ENCODE data around the gene FANCF. TPM values are rescaled to one million over a fixed set of nuclear protein-coding genes. Genes with fewer than 3 reads are reported as not detected.

FANCF gene
- total RNA-seq: 17.4 to 18.2 TPM (median 17.4 TPM) in 3 replicates

DNA sequence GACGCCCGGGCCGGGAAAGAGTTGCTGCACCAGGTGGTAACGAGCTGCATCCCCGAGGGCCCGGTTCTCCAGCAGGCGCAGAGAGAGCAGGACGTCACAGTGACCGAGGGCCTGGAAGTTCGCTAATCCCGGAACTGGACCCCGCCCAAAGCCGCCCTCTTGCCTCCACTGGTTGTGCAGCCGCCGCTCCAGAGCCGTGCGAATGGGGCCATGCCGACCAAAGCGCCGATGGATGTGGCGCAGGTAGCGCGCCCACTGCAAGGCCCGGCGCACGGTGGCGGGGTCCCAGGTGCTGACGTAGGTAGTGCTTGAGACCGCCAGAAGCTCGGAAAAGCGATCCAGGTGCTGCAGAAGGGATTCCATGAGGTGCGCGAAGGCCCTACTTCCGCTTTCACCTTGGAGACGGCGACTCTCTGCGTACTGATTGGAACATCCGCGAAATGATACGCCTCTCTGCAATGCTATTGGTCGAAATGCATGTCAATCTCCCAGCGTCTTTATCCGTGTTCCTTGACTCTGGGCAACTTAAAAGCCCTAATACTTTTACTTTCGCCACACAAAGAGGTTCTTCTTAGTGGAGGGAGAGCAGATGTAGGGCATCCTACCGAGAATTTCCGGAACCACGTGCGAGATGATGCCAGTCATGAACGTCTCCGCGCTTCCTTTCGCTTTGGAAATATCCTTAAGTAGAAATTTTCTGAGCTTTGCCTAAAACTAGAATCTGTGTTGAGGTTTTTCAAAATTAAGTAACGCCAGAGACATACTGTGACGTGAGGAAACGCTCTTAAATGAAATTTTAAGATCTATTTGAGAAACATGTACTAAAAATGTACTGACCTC, at the start of gene FANCF:
Gene FANCF, minus strand, starts transcription at position 376 of the 840 bp plus-strand sequence. Its CDS starts 13 bp downstream, at position 363.
- peaks cover 10% of the 10 kb centered on the region for H3K9me3 Mint-ChIP-seq
- no peaks in the 10 kb centered on the region for H3K27me3 Mint-ChIP-seq (ENCODE audit: low read depth)
- peak; percentile 81 to 90 for DNase-seq (ENCODE audit: low spot score in 2 of 2, unreplicated experiment in 2 of 2)
- H3K36me3 Mint-ChIP-seq: peaks cover 6% of the 10 kb centered on the region
- no peak for TF ChIP-seq CTCF (IDR thresholded peaks at IDR 0.05; ENCODE audit: unreplicated experiment)
- peaks cover 34% of the 10 kb centered on the region for H3K4me1 Mint-ChIP-seq
- H3K27ac Mint-ChIP-seq: peak within 1 kb of the TSS; percentile 100
- H3K4me3 Mint-ChIP-seq: peak within 1 kb of the TSS; percentile 99

GRCh38 chr11:22674470-22675439, 49.1 kb upstream of the FANCF start:
- Mint-ChIP-seq H3K27me3 (ENCODE audit: low read depth) (peaks cover 4% of the 10 kb centered on the region), H3K27ac (peak overlapping the region; percentile 47), H3K4me1 (peaks cover 43% of the 10 kb centered on the region), H3K36me3 (no peaks in the 10 kb centered on the region), H3K9me3 (no peaks in the 10 kb centered on the region), H3K4me3 (no peak overlapping the region)
- no peak for DNase-seq (ENCODE audit: low spot score in 2 of 2, unreplicated experiment in 2 of 2)
- TF ChIP-seq CTCF (IDR thresholded peaks at IDR 0.05; ENCODE audit: unreplicated experiment): no peak

DNA sequence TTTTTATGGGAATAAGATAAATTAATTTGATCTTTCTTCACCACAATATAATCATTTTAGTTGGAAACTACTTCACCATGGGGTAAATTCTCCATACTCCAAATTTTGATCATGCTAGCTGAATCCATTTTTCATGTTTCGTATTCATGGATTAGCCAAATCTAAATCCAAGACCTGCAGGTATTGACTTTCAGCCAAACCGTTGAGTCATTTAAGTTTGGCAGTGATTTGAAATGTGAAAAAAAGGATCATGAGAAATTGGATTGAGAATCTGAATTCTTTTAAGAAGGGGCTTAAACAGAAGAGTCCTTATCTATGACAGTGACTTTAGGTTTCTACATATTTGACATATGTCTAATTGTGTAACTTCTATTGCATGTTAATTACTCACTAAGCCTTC, 46.1 kb upstream of the FANCF start:
- no peak overlapping the region for H3K4me3 Mint-ChIP-seq
- TF ChIP-seq CTCF (IDR thresholded peaks at IDR 0.05; ENCODE audit: unreplicated experiment): no peak
- no peaks in the 10 kb centered on the region for H3K9me3 Mint-ChIP-seq
- DNase-seq (ENCODE audit: low spot score in 2 of 2, unreplicated experiment in 2 of 2): no peak
- H3K4me1 Mint-ChIP-seq: peaks cover 44% of the 10 kb centered on the region
- peaks cover 12% of the 10 kb centered on the region for H3K27me3 Mint-ChIP-seq (ENCODE audit: low read depth)
- H3K27ac Mint-ChIP-seq: no peak overlapping the region
- no peaks in the 10 kb centered on the region for H3K36me3 Mint-ChIP-seq

DNA sequence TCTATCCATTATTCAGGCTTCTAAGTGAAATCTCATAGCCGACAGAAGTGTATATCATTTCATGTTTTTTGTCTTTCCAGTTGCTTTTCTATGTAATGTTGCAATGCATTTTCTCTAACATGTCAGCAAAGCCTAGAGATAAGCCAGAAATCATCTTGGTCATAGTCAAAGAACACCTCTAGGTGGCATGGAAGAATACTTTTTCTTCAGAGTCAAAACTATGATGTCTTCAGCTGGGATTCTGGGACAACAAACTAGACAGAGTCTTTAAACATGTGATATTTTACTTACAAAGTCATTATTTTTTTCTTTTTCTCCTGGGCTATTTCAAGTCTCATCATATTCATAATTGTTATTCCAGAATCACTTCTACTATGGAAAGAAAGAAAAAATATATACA, 45.2 kb upstream of the FANCF start:
- H3K36me3 Mint-ChIP-seq: no peaks in the 10 kb centered on the region
- DNase-seq (ENCODE audit: low spot score in 2 of 2, unreplicated experiment in 2 of 2): no peak
- TF ChIP-seq CTCF (IDR thresholded peaks at IDR 0.05; ENCODE audit: unreplicated experiment): peak; percentile 28

GRCh38 chr11:22669368-22669767, 43.7 kb upstream of the FANCF start:
- H3K27ac Mint-ChIP-seq: no peak overlapping the region
- peaks cover 40% of the 10 kb centered on the region for H3K4me1 Mint-ChIP-seq
- no peaks in the 10 kb centered on the region for H3K9me3 Mint-ChIP-seq
- no peak overlapping the region for H3K4me3 Mint-ChIP-seq
- no peak for TF ChIP-seq CTCF (IDR thresholded peaks at IDR 0.05; ENCODE audit: unreplicated experiment)
- no peak for DNase-seq (ENCODE audit: low spot score in 2 of 2, unreplicated experiment in 2 of 2)
- no peaks in the 10 kb centered on the region for H3K36me3 Mint-ChIP-seq
- H3K27me3 Mint-ChIP-seq (ENCODE audit: low read depth): peaks cover 12% of the 10 kb centered on the region

More for the DNA sequence above, 45.2 kb upstream of the FANCF start:
- no peak overlapping the region for H3K4me3 Mint-ChIP-seq
- H3K9me3 Mint-ChIP-seq: no peaks in the 10 kb centered on the region
- peaks cover 12% of the 10 kb centered on the region for H3K27me3 Mint-ChIP-seq (ENCODE audit: low read depth)
- H3K4me1 Mint-ChIP-seq: peaks cover 51% of the 10 kb centered on the region
- peak overlapping the region; percentile 60 for H3K27ac Mint-ChIP-seq
